C4-2B (cell line): ENCODE measurements around the gene OR4F15.

Experiments
- H3K27ac ChIP-seq: fragments of 450-650 bp; 2 replicates; pipeline ENCODE4 v1.5.1; 2017
- ZFX ChIP-seq: fragments of 450-650 bp; IDR thresholded peaks from 2 replicates; pipeline ENCODE4 v1.6.1; 2017
- TF ChIP-seq, protein P1 (sequence below): fragments of 450-650 bp; conservative IDR thresholded peaks from 2 replicates; pipeline ENCODE4 v1.5.1; 2017; ENCODE audit warnings: mild to moderate bottlenecking

The OR4F15 gene

DNA sequence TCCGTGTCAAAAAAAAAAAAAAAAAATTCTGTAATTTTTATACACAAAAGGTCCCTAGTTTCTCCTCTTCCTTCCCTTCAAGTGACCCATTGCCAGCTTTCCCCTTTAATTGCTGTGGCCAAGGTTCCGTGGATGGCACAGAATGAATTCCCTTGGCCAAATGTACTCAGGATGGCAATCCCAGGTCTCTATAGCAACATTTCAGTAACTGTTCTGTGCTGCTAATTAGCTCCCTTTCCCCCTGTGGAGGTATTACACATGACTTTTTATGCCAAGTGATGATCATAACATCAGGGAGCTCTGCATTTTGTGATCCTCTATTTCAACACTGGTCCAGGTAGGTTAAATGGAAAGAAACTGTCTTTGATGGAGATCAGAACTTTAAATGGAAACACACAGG is 8.8 kb upstream of the OR4F15 start, which contains the start of gene OR4F6:
TSS of gene OR4F6 (plus strand) at position 301 of the 400 bp plus-strand sequence. CDS start 2,211 bp downstream, outside the sequence.
- no peak for TF ChIP-seq ZFX
- TF ChIP-seq, protein P1, sequence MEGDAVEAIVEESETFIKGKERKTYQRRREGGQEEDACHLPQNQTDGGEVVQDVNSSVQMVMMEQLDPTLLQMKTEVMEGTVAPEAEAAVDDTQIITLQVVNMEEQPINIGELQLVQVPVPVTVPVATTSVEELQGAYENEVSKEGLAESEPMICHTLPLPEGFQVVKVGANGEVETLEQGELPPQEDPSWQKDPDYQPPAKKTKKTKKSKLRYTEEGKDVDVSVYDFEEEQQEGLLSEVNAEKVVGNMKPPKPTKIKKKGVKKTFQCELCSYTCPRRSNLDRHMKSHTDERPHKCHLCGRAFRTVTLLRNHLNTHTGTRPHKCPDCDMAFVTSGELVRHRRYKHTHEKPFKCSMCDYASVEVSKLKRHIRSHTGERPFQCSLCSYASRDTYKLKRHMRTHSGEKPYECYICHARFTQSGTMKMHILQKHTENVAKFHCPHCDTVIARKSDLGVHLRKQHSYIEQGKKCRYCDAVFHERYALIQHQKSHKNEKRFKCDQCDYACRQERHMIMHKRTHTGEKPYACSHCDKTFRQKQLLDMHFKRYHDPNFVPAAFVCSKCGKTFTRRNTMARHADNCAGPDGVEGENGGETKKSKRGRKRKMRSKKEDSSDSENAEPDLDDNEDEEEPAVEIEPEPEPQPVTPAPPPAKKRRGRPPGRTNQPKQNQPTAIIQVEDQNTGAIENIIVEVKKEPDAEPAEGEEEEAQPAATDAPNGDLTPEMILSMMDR: no peak
- H3K27ac ChIP-seq: no peak within 1 kb of the TSS

DNA sequence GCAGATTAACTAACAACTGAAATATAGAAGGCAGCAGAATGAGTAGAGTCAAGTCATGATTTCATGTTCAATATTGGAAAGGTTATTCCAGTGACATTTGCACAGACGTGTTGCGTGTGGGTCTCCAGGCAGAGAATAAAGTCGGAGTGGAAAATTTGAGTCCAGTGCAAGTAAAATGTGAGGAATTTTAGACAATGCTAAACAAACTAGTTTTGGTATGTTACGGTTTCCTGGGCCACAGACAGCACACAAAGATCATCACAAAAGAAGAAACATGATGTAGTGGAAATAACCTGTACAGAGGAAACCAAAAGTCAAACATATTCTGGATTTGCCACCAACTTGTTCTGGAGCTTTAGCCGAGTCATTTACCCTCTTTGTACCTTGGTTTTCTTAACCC is 8.3 kb upstream of the OR4F15 start:
- H3K27ac ChIP-seq: no peak overlapping the region
- no peak for TF ChIP-seq ZFX
- TF ChIP-seq, protein P1: no peak

DNA sequence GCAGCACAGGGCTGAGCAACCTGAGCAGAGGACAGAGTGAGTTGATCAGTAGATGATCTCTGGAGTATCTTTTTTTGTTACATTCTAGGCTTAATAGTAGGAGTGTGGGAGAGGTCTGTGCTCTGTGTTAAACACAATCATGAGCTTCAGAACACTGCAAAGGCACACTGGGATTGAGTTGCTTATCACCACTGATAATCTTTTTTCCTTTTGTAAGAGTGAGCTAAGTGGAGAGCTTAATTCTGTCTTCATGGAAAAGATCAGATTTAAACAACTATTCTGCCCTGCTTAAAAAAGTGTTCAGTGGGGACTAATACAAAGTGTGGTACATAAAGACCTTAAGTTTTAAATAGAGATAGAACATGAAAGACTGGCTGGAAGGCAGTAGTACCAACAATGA is 7.6 kb upstream of the OR4F15 start:
- no peak overlapping the region for H3K27ac ChIP-seq
- TF ChIP-seq, protein P1: no peak
- no peak for TF ChIP-seq ZFX

DNA sequence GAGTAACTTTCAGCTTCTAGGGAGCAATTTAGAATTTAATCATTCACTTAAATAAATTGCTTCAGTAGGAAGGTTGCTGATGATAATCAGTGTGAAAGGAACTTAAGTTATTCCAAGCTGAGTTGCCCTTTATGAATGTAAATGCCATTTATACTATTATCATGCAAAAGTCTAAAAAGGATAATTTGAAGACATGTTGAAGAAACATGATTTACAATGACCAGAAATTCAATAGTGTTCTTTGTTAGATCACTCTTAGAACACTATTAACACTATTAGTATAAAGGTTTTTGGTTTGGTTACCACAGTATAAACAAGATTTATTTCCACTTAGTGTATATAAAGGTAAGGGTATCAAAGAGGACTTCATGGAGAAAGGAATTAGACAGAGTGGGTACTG is 7.1 kb upstream of the OR4F15 start:
- no peak overlapping the region for H3K27ac ChIP-seq
- TF ChIP-seq, protein P1: no peak

DNA sequence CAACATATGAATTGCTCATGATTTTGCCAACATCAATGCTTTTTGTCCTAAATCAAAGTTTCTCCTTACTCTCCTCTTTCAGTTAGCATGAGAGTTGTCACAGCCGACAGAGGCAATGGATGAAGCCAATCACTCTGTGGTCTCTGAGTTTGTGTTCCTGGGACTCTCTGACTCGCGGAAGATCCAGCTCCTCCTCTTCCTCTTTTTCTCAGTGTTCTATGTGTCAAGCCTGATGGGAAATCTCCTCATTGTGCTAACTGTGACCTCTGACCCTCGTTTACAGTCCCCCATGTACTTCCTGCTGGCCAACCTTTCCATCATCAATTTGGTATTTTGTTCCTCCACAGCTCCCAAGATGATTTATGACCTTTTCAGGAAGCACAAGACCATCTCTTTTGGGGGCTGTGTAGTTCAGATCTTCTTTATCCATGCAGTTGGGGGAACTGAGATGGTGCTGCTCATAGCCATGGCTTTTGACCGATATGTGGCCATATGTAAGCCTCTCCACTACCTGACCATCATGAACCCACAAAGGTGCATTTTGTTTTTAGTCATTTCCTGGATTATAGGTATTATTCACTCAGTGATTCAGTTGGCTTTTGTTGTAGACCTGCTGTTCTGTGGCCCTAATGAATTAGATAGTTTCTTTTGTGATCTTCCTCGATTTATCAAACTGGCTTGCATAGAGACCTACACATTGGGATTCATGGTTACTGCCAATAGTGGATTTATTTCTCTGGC is 6.2 kb upstream of the OR4F15 start:
- TF ChIP-seq ZFX: no peak
- TF ChIP-seq, protein P1: no peak
- H3K27ac ChIP-seq: no peak overlapping the region

DNA sequence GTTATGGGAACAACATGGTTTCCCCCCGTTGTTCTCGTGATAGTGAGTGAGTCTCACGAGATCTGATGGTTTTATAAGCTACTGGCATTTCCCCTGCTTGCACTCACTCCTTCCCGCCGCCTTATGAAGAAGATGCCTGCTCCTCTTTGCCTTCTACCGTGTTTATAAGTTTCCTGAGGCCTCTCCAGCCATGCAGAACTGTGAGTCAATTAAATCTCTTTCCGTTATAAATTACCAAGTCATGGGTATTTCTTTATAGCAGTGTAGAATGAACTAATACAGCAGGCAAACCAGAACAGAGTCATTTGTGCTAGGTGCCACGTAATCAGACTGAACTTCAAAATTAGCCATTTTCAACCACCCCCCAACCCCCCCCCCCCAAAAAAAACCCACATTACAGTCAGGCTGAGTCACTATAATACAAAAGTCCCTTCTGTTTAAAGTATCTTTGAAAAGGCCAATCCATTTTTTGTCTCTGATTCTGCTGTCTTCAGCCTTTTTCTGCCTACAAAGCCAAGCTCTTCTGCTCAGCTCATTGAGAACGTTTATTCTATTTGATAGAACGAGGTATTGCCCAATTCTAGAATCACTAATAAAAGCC is 4.6 kb upstream of the OR4F15 start:
- no peak overlapping the region for H3K27ac ChIP-seq
- TF ChIP-seq ZFX: no peak
- TF ChIP-seq, protein P1: no peak

DNA sequence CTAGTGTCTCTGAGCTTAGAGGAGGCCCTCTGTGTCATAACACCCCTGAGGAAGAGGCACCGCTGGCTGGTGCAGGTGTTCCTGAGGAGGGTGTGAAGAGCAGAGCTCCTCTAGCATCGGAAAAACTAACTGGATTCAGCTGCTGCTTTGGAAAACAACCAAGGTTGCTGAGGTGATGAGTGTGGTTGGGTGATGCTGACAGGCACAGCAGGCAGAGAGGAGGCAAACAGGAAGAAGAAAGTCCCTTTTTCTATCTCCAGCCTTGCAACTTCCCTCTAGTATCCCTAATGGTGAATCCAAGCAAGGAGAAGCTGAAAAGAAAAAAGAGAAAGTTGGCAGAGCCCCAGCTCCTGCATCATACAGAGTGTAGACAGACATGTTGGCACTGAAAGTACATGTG is 3.8 kb upstream of the OR4F15 start:
- no peak overlapping the region for H3K27ac ChIP-seq
- TF ChIP-seq, protein P1: no peak
- no peak for TF ChIP-seq ZFX
